Fibroblast of the conjunctiva (primary cell): ENCODE measurements around the gene COQ5.
A peak's percentile ranks its signal among the peaks of the same experiment; 100 is the strongest.

Experiments
- DNase-seq: peaks from one replicate; pipeline ENCODE4 v3.0.0-alpha.2; 2010; ENCODE audit warnings: low read depth

The COQ5 gene

GRCh38 chr12:120481022-120481767 lies 47.8 kb downstream of the COQ5 start:
- no peak for DNase-seq

- DNase-seq: no peak
Observed at GRCh38 chr12:120480211-120480610, 48.7 kb downstream of the COQ5 start.

- DNase-seq: no peak
Observed at GRCh38 chr12:120479458-120479857, 49.5 kb downstream of the COQ5 start.

- no peak for DNase-seq
Observed at GRCh38 chr12:120475643-120476042, 53.3 kb downstream of the COQ5 start.

- DNase-seq: no peak
Observed at GRCh38 chr12:120474616-120474960, 54.4 kb downstream of the COQ5 start.

GRCh38 chr12:120473807-120474615 lies 54.9 kb downstream of the COQ5 start:
- DNase-seq: no peak

- no peak for DNase-seq
Observed at GRCh38 chr12:120472521-120472920, 56.4 kb downstream of the COQ5 start.

- DNase-seq: no peak
Observed at GRCh38 chr12:120470150-120470784, 58.7 kb downstream of the COQ5 start.

- peak; percentile 95 for DNase-seq
Observed at GRCh38 chr12:120469450-120470149, 59.4 kb downstream of the COQ5 start, which contains the start of gene SRSF9. TSS of gene SRSF9 (minus strand) at chr12:120469748. CDS start at chr12:120469609, 139 bp downstream.

- DNase-seq: no peak
Observed at GRCh38 chr12:120468821-120469449, 60.0 kb downstream of the COQ5 start.

GRCh38 chr12:120468325-120468820 lies 60.6 kb downstream of the COQ5 start:
- no peak for DNase-seq

- DNase-seq: no peak
Observed at GRCh38 chr12:120467439-120467838, 61.5 kb downstream of the COQ5 start.

- no peak for DNase-seq
Observed at GRCh38 chr12:120466560-120467315, 62.2 kb downstream of the COQ5 start.

GRCh38 chr12:120465756-120466155 lies 63.2 kb downstream of the COQ5 start:
- DNase-seq: no peak

- DNase-seq: no peak
Observed at GRCh38 chr12:120463712-120464111, 65.2 kb downstream of the COQ5 start.

- no peak for DNase-seq
Observed at GRCh38 chr12:120462099-120462640, 66.8 kb downstream of the COQ5 start.

- no peak for DNase-seq
Observed at GRCh38 chr12:120460157-120460556, 68.8 kb downstream of the COQ5 start.

- DNase-seq: no peak
Observed at GRCh38 chr12:120457133-120457532, 71.8 kb downstream of the COQ5 start.

GRCh38 chr12:120455302-120455701 lies 73.7 kb downstream of the COQ5 start:
- DNase-seq: no peak

- DNase-seq: no peak
Observed at GRCh38 chr12:120453977-120454376, 75.0 kb downstream of the COQ5 start.
